A549 (cell line): ENCODE data around the gene ALDH7A1. TPM values are rescaled to one million over a fixed set of nuclear protein-coding genes. Genes with fewer than 3 reads are reported as not detected.
"Not testable (repeated sequence)": the region's sequence is repeated elsewhere in the genome, so short reads cannot be mapped to it uniquely, and the experiment has no call there.

Experiments used
- ATAC-seq, 2 experiments: fragments of 200-7000 bp in 1 of 2; fragments of >200 bp in 1 of 2; cut with Nextera tagmentation in 1 of 2; cut with Tn5 transposase in 1 of 2; 3 replicates each; pipeline versions ENCODE4 v1.8.0 to v1.9.1; 2018 to 2020; ENCODE audit warnings: mild to moderate bottlenecking in 1 of 2, moderate library complexity in 1 of 2
- CTCF ChIA-PET: fragments of 300-600 bp; sonication (Branson Sonifier 250); formaldehyde crosslinking; extraction: SDS; loops from one replicate; lab custom pipeline; 2021; ENCODE audit warnings: antibody characterized with exemption, inconsistent platforms; lab: Yijun Ruan, JAX
- POLR2A ChIA-PET: fragments of 350-600 bp; formaldehyde crosslinking; extraction: SDS; loops from one replicate; lab custom pipeline; 2021; ENCODE audit warnings: antibody characterized with exemption, inconsistent platforms; lab: Yijun Ruan, JAX
- DNase-seq, 2 experiments: peaks; one replicate each; pipeline versions ENCODE4 v3.0.0 to v3.0.0-alpha.2; 2011 to 2016; ENCODE audit warnings: low read depth in 1 of 2, low spot score in 1 of 2
- FAIRE-seq: peaks from 2 replicates; lab custom pipeline; 2011; peaks lifted over from hg19 to GRCh38; lab: Jason Lieb, UNC
- H3K27ac ChIP-seq, 2 experiments: fragments of >200 bp; sonication (Bioruptor Twin); formaldehyde crosslinking; 3 replicates each; pipeline ENCODE4 v1.5.1; 2016 to 2017
- H3K4me1 ChIP-seq: fragments of >200 bp; sonication (Bioruptor Twin); formaldehyde crosslinking; 3 replicates; pipeline ENCODE4 v1.6.1; 2016
- H3K4me2 ChIP-seq: fragments of >200 bp; sonication (Bioruptor Twin); formaldehyde crosslinking; 3 replicates; pipeline ENCODE4 v1.6.1; 2016
- H3K4me3 ChIP-seq: fragments of >200 bp; sonication (Bioruptor Twin); formaldehyde crosslinking; 3 replicates; pipeline ENCODE4 v1.5.1; 2016
- H3K9me3 ChIP-seq: fragments of >200 bp; sonication (Bioruptor Twin); formaldehyde crosslinking; 3 replicates; pipeline ENCODE4 v1.6.1; 2016
- CBX2 ChIP-seq: fragments of 200-600 bp; sonication (generic); IDR thresholded peaks from 2 replicates; pipeline ENCODE4 v1.6.1; 2016; ENCODE audit warnings: low read depth, mild to moderate bottlenecking, borderline replicate concordance
- HDAC2 ChIP-seq: fragments of 200-600 bp; sonication (generic); IDR thresholded peaks from 2 replicates; pipeline ENCODE4 v1.6.1; 2016
- HEYL ChIP-seq: fragments of 250-450 bp; sonication (Bioruptor Pico); IDR thresholded peaks from 2 replicates; pipeline ENCODE4 v1.8.0; 2021; ENCODE audit warnings: mild to moderate bottlenecking, moderate library complexity
- JUN ChIP-seq, 2 experiments: fragments of >200 bp; sonication (Bioruptor Twin); formaldehyde crosslinking; IDR thresholded peaks; 2 replicates in 1 of 2; 3 replicates in 1 of 2; pipeline ENCODE4 v1.6.1; 2016 to 2017
- KDM5A ChIP-seq: fragments of 200-600 bp; sonication (generic); IDR thresholded peaks from 2 replicates; pipeline ENCODE4 v1.6.1; 2016; ENCODE audit warnings: antibody characterized with exemption, mild to moderate bottlenecking
- NPAS2 ChIP-seq: fragments of 250-450 bp; sonication (Bioruptor Pico); IDR thresholded peaks from 2 replicates; pipeline ENCODE4 v1.8.0; 2022; ENCODE audit warnings: mild to moderate bottlenecking, moderate library complexity, borderline replicate concordance
- PHF8 ChIP-seq: fragments of 200-600 bp; sonication (generic); IDR thresholded peaks from 2 replicates; pipeline ENCODE4 v1.6.1; 2016; ENCODE audit warnings: low read depth, mild to moderate bottlenecking, antibody characterized with exemption, moderate library complexity, borderline replicate concordance
- POLR2A ChIP-seq: IDR thresholded peaks from 2 replicates; pipeline ENCODE4 v1.6.1; 2012; ENCODE audit warnings: mild to moderate bottlenecking, low read length
- POLR2AphosphoS2 ChIP-seq: conservative IDR thresholded peaks from 2 replicates; pipeline ENCODE4 v1.6.1; 2012; ENCODE audit warnings: low read length, improper control_type of control experiment, inconsistent platforms
- RAD21 ChIP-seq, 2 experiments: fragments of >200 bp in 1 of 2; sonication (Bioruptor Twin) in 1 of 2; formaldehyde crosslinking in 1 of 2; IDR thresholded peaks in 1 of 2; conservative IDR thresholded peaks in 1 of 2; 2 replicates in 1 of 2; 3 replicates in 1 of 2; pipeline ENCODE4 v1.6.1; 2012 to 2018; ENCODE audit warnings: inconsistent platforms in 1 of 2
- SMC3 ChIP-seq: fragments of >200 bp; sonication (Bioruptor Twin); formaldehyde crosslinking; IDR thresholded peaks from 3 replicates; pipeline ENCODE4 v1.6.1; 2018; ENCODE audit warnings: inconsistent platforms
- WGBS: methylation state at CpG from one replicate; pipeline ENCODE4 v1.1.6; 2017; ENCODE audit errors: missing lambda C conversion rate; 5-methylcytosine and 5-hydroxymethylcytosine counted together
- polyA plus RNA-seq, 4 experiments: library from polyadenylated mRNA; depleted of rRNA in 3 of 4; stranded (reverse); fragments of >200 nt; fragmentation: RNase III in 1 of 4; extraction: RNeasy Plus Mini Kit Qiagen cat#74134 plus additional on column Dnase treatment in 1 of 4; gene quantifications; 2 replicates in 3 of 4; 3 replicates in 1 of 4; pipeline ENCODE4 v1.2.3, GENCODE V29; 2011 to 2017
- TF ChIP-seq, protein P1 (sequence below): fragments of 150-350 bp; IDR thresholded peaks from 2 replicates; pipeline ENCODE4 v1.6.1; 2014; ENCODE audit warnings: low read depth, mild to moderate bottlenecking, low read length
- TF ChIP-seq, protein P2 (sequence below): fragments of >200 bp; sonication (Bioruptor Twin); formaldehyde crosslinking; IDR thresholded peaks from 3 replicates; pipeline ENCODE4 v1.6.1; 2016
- TF ChIP-seq, protein P3 (sequence below): IDR thresholded peaks from 2 replicates; pipeline ENCODE4 v1.6.1; 2012
- TF ChIP-seq, protein P4 (sequence below): fragments of >200 bp; sonication (Bioruptor Twin); formaldehyde crosslinking; IDR thresholded peaks from 3 replicates; pipeline ENCODE4 v1.5.1; 2016
- TF ChIP-seq, protein P5 (sequence below): fragments of 250-450 bp; sonication (Bioruptor Pico); IDR thresholded peaks from 2 replicates; pipeline ENCODE4 v1.5.0; 2021; ENCODE audit warnings: mild to moderate bottlenecking, moderate library complexity, borderline replicate concordance
- TF ChIP-seq, protein P6 (sequence below): fragments of 200-600 bp; sonication (generic); IDR thresholded peaks from 2 replicates; pipeline ENCODE4 v1.6.1; 2016; ENCODE audit warnings: antibody characterized with exemption, mild to moderate bottlenecking, moderate library complexity

The ALDH7A1 gene
- polyA plus RNA-seq, 2 of the 4 experiments (the other 2 are of a cell fraction), result 72.4 to 99.2 TPM

DNA sequence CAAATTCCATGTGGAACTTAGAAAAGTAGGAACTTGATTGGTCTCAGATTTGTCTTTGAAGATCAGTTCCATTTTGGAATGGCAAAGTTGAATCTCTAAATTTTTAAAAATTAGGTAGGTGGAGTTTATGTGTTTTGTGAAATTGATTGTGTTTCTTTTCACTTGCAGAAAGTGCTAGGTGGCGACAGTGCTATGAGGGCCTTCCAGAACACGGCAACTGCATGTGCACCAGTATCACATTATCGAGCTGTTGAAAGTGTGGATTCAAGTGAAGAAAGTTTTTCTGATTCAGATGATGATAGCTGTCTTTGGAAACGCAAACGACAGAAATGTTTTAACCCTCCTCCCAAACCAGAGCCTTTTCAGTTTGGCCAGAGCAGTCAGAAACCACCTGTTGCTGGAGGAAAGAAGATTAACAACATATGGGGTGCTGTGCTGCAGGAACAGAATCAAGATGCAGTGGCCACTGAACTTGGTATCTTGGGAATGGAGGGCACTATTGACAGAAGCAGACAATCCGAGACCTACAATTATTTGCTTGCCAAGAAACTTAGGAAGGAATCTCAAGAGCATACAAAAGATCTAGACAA lies 8.5 kb upstream of the ALDH7A1 start (continued):
- TF ChIP-seq, protein P1, sequence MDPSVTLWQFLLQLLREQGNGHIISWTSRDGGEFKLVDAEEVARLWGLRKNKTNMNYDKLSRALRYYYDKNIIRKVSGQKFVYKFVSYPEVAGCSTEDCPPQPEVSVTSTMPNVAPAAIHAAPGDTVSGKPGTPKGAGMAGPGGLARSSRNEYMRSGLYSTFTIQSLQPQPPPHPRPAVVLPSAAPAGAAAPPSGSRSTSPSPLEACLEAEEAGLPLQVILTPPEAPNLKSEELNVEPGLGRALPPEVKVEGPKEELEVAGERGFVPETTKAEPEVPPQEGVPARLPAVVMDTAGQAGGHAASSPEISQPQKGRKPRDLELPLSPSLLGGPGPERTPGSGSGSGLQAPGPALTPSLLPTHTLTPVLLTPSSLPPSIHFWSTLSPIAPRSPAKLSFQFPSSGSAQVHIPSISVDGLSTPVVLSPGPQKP, result no peak

DNA sequence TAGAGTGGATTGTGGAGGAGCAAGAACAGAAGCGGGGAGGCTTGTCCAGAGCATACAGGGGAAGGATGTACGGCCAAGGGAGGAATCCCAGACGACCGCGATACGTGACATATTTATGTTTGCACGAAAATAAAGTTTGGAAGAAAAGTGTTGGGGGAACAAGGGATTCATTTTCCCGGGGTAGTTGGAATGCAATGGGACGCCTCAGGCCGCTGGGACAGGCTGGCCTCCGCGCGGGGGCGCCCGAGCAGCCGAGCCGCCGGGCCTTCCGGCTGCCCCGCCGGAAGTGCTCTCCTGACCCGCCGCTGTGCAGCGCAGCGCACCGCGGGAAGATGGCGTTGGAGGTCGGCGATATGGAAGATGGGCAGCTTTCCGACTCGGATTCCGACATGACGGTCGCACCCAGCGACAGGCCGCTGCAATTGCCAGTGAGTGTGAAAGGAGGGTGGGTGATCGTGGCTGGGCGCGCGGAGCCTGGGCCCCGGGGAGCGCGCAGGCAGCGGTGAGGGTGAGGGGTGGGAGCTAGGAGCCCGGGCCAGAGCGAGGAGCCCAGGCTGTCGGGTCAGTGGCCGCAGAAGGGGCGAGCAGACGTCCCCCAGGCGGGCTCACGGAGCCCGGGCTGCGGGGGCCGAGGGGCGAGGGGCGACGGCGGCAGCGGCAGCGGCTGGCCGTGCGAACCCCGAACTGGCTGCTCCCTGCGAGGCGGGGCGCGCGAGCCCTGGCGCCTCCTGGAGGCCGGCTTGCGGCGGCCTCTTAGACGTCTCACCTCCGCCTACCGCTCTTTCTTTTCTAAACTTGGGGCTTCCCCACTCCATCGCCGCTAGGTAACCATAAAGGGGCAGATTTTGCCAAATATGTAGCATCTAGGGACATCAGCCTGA lies 5.9 kb upstream of the ALDH7A1 start, which contains the start of gene PHAX:
Gene PHAX, plus strand, starts transcription at position 317 of the 881 bp plus-strand sequence. Its CDS starts 16 bp downstream, at position 333.
- FAIRE-seq, result no peak

DNA sequence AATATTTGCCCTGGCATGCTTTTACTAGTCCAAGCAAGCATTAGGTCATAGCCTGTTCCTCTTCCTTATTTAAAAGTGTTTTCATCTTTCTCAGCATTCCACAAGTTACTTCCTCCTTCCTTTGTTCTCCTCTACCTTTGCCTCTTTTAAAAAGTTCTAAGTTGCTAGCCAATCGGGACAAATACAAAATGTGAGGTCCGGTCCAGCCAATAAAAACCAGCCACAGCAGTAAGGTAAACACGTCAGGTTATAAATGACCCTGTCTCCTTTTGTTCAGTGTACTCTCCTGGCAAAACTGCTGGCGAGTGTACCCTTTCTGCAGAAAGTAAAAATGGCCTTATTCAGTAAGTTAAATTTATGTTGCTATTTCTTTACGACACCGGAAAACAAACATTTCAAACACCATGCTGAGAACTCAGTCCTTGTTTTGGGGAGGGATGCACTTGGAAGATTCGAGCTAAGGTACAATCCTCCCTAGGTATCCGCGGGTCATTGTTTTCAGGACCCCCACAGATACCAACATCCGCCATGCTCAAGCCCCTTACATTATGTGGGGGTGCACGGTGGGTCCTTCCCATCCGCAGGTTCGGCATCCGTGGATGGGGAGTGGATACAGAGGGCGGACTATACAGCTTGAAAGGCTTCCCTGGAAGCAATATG lies 5.1 kb upstream of the ALDH7A1 start:
- DNase-seq, H3K9me3 ChIP-seq, FAIRE-seq: not testable (repeated sequence)
- H3K4me1 ChIP-seq, result peaks cover 18% of the 10 kb centered on the region; the same call in 2 of the 3 replicates
- peak overlapping the region; percentile 94 for H3K4me3 ChIP-seq
- POLR2A ChIA-PET, result interaction anchor here (0.6 to 1.6 kb wide), 2 partner anchors 178 to 247 kb away, joined by 3 to 5 read pairs; partner anchors contain the start of gene LMNB1
- peak overlapping the region; percentile 96 to 98 for H3K27ac ChIP-seq
- CTCF ChIA-PET, result interaction anchor here (0.6 to 3.5 kb wide), 24 partner anchors 9 to 257 kb away, joined by 3 to 22 read pairs (median 5); partner anchors contain the start of gene LMNB1
- peak; percentile 76 to 82; a peak in 5 of 6 replicates for ATAC-seq
- WGBS, result 60% methylated on average over 15 of the region's 15 CpGs
- peak overlapping the region; percentile 83 for H3K4me2 ChIP-seq

More for the DNA sequence above, 5.9 kb upstream of the ALDH7A1 start, which contains the start of gene PHAX:
- DNase-seq (peak; percentile 77 to 83), ATAC-seq (peak; percentile 98 to 99)
- TF ChIP-seq, protein P2, sequence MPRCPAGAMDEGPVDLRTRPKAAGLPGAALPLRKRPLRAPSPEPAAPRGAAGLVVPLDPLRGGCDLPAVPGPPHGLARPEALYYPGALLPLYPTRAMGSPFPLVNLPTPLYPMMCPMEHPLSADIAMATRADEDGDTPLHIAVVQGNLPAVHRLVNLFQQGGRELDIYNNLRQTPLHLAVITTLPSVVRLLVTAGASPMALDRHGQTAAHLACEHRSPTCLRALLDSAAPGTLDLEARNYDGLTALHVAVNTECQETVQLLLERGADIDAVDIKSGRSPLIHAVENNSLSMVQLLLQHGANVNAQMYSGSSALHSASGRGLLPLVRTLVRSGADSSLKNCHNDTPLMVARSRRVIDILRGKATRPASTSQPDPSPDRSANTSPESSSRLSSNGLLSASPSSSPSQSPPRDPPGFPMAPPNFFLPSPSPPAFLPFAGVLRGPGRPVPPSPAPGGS, result peak; percentile 51; the same call in 1 of the 3 replicates
- TF ChIP-seq, protein P3, sequence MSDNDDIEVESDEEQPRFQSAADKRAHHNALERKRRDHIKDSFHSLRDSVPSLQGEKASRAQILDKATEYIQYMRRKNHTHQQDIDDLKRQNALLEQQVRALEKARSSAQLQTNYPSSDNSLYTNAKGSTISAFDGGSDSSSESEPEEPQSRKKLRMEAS, result peak; percentile 45; the same call in 1 of the 2 replicates
- TF ChIP-seq, protein P4, sequence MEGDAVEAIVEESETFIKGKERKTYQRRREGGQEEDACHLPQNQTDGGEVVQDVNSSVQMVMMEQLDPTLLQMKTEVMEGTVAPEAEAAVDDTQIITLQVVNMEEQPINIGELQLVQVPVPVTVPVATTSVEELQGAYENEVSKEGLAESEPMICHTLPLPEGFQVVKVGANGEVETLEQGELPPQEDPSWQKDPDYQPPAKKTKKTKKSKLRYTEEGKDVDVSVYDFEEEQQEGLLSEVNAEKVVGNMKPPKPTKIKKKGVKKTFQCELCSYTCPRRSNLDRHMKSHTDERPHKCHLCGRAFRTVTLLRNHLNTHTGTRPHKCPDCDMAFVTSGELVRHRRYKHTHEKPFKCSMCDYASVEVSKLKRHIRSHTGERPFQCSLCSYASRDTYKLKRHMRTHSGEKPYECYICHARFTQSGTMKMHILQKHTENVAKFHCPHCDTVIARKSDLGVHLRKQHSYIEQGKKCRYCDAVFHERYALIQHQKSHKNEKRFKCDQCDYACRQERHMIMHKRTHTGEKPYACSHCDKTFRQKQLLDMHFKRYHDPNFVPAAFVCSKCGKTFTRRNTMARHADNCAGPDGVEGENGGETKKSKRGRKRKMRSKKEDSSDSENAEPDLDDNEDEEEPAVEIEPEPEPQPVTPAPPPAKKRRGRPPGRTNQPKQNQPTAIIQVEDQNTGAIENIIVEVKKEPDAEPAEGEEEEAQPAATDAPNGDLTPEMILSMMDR, result peak; percentile 79
- TF ChIP-seq POLR2AphosphoS2, result no peak
- peak in 1 of 2 experiments; percentile 36; a peak in 3 of 5 replicates for TF ChIP-seq RAD21 (conservative IDR thresholded peaks at IDR 0.05 in 1 of 2, IDR thresholded peaks at IDR 0.05 in 1 of 2)
- TF ChIP-seq, protein P5, sequence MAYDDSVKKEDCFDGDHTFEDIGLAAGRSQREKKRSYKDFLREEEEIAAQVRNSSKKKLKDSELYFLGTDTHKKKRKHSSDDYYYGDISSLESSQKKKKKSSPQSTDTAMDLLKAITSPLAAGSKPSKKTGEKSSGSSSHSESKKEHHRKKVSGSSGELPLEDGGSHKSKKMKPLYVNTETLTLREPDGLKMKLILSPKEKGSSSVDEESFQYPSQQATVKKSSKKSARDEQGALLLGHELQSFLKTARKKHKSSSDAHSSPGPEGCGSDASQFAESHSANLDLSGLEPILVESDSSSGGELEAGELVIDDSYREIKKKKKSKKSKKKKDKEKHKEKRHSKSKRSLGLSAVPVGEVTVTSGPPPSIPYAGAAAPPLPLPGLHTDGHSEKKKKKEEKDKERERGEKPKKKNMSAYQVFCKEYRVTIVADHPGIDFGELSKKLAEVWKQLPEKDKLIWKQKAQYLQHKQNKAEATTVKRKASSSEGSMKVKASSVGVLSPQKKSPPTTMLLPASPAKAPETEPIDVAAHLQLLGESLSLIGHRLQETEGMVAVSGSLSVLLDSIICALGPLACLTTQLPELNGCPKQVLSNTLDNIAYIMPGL (CRISPR knock-in tag), result peak; percentile 38; the same call in 1 of the 2 replicates
- TF ChIP-seq POLR2A, result peak; percentile 80
- TF ChIP-seq CBX2, result no peak
- TF ChIP-seq SMC3, result peak; percentile 51
- no peak for TF ChIP-seq NPAS2 (CRISPR knock-in tag)
- TF ChIP-seq HDAC2, result 0 out of 2 replicates have a peak, but pooled peaks have one; percentile 73
- TF ChIP-seq JUN (IDR thresholded peaks at IDR 0.05), result peak; percentile 72 to 92; a peak in 4 of 5 replicates
- TF ChIP-seq KDM5A, result peak; percentile 95
- TF ChIP-seq PHF8, result peak; percentile 66; the same call in 1 of the 2 replicates
- TF ChIP-seq HEYL (CRISPR knock-in tag), result no peak
- TF ChIP-seq, protein P6, sequence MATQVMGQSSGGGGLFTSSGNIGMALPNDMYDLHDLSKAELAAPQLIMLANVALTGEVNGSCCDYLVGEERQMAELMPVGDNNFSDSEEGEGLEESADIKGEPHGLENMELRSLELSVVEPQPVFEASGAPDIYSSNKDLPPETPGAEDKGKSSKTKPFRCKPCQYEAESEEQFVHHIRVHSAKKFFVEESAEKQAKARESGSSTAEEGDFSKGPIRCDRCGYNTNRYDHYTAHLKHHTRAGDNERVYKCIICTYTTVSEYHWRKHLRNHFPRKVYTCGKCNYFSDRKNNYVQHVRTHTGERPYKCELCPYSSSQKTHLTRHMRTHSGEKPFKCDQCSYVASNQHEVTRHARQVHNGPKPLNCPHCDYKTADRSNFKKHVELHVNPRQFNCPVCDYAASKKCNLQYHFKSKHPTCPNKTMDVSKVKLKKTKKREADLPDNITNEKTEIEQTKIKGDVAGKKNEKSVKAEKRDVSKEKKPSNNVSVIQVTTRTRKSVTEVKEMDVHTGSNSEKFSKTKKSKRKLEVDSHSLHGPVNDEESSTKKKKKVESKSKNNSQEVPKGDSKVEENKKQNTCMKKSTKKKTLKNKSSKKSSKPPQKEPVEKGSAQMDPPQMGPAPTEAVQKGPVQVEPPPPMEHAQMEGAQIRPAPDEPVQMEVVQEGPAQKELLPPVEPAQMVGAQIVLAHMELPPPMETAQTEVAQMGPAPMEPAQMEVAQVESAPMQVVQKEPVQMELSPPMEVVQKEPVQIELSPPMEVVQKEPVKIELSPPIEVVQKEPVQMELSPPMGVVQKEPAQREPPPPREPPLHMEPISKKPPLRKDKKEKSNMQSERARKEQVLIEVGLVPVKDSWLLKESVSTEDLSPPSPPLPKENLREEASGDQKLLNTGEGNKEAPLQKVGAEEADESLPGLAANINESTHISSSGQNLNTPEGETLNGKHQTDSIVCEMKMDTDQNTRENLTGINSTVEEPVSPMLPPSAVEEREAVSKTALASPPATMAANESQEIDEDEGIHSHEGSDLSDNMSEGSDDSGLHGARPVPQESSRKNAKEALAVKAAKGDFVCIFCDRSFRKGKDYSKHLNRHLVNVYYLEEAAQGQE, result no peak
- H3K27ac ChIP-seq, result peak within 1 kb of the TSS; percentile 96 to 98
- no peaks in the 10 kb centered on the region for H3K9me3 ChIP-seq
- H3K4me3 ChIP-seq, result peak within 1 kb of the TSS; percentile 94
- POLR2A ChIA-PET, result interaction anchor here (0.6 to 1.6 kb wide), 2 partner anchors 177 to 247 kb away, joined by 3 to 5 read pairs; partner anchors contain the start of gene LMNB1
- CTCF ChIA-PET, result interaction anchor here (0.6 to 3.5 kb wide), 34 partner anchors 10 to 425 kb away, joined by 3 to 22 read pairs (median 4); partner anchors contain the start of gene LMNB1
- H3K4me1 ChIP-seq, result peaks cover 18% of the 10 kb centered on the region; the same call in 2 of the 3 replicates
- peak within 1 kb of the TSS; percentile 90 for H3K4me2 ChIP-seq
- WGBS, result 6% methylated on average over 28 of the region's 79 CpGs
